ENCODE measurements around the gene SETBP1.
A peak's percentile ranks its signal among the peaks of the same experiment; 100 is the strongest.

DNA sequence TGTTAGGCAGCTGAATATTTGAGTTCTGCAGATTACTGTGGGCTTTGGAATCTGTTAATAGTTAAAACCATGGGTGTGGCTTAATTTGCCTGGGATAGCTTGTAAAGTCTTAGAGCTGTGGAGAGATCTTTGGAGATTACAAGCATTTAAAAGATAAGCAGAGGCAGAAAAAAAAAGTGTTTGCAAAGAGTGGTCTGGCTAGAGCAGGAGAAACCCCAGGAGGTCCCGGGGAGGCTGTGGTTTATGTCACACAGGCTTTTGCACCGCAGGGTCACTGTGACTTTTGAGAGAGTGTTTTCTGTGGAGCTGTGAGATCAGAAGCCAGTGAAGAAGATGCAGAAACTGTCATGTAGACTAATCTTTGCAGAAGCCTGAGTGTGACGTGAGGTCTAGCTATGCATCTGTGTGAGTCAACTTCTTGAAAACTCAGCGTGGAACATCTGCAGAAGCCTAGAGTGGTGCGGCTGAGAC, 49.0 kb downstream of the SETBP1 start:
- TF ChIP-seq, protein P1, sequence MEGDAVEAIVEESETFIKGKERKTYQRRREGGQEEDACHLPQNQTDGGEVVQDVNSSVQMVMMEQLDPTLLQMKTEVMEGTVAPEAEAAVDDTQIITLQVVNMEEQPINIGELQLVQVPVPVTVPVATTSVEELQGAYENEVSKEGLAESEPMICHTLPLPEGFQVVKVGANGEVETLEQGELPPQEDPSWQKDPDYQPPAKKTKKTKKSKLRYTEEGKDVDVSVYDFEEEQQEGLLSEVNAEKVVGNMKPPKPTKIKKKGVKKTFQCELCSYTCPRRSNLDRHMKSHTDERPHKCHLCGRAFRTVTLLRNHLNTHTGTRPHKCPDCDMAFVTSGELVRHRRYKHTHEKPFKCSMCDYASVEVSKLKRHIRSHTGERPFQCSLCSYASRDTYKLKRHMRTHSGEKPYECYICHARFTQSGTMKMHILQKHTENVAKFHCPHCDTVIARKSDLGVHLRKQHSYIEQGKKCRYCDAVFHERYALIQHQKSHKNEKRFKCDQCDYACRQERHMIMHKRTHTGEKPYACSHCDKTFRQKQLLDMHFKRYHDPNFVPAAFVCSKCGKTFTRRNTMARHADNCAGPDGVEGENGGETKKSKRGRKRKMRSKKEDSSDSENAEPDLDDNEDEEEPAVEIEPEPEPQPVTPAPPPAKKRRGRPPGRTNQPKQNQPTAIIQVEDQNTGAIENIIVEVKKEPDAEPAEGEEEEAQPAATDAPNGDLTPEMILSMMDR (tag by site-specific recombination; IDR thresholded peaks at IDR 0.05) = no peak
- TF ChIP-seq, protein P2, sequence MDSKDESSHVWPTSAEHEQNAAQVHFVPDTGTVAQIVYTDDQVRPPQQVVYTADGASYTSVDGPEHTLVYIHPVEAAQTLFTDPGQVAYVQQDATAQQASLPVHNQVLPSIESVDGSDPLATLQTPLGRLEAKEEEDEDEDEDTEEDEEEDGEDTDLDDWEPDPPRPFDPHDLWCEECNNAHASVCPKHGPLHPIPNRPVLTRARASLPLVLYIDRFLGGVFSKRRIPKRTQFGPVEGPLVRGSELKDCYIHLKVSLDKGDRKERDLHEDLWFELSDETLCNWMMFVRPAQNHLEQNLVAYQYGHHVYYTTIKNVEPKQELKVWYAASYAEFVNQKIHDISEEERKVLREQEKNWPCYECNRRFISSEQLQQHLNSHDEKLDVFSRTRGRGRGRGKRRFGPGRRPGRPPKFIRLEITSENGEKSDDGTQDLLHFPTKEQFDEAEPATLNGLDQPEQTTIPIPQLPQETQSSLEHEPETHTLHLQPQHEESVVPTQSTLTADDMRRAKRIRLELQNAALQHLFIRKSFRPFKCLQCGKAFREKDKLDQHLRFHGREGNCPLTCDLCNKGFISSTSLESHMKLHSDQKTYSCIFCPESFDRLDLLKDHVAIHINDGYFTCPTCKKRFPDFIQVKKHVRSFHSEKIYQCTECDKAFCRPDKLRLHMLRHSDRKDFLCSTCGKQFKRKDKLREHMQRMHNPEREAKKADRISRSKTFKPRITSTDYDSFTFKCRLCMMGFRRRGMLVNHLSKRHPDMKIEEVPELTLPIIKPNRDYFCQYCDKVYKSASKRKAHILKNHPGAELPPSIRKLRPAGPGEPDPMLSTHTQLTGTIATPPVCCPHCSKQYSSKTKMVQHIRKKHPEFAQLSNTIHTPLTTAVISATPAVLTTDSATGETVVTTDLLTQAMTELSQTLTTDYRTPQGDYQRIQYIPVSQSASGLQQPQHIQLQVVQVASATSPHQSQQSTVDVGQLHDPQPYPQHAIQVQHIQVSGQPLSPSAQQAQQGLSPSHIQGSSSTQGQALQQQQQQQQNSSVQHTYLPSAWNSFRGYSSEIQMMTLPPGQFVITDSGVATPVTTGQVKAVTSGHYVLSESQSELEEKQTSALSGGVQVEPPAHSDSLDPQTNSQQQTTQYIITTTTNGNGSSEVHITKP (tag by site-specific recombination; IDR thresholded peaks at IDR 0.05) = 0 out of 2 replicates have a peak, but pooled peaks have one; percentile 13
- no peak for TF ChIP-seq ZNF211 (tag by site-specific recombination; IDR thresholded peaks at IDR 0.05; ENCODE audit: low read depth)
- no peak for TF ChIP-seq OVOL3 (tag by site-specific recombination; IDR thresholded peaks at IDR 0.05)
- TF ChIP-seq ZNF423 (tag by site-specific recombination; IDR thresholded peaks at IDR 0.05) = no peak
